Mucosa of descending colon (tissue), 3 donors: ENCODE data around the gene HPN. TPM values are rescaled to one million over a fixed set of nuclear protein-coding genes. Genes with fewer than 3 reads are reported as not detected.

Source experiments
- ATAC-seq: fragments of 200-7000 bp; cut with Tn5 transposase; one replicate; pipeline ENCODE4 v1.9.1; 2020; ENCODE audit warnings: mild to moderate bottlenecking, moderate library complexity
- DNase-seq, 3 donors: peaks; one replicate each; pipeline ENCODE4 v3.0.0-alpha.2; 2020
- H3K36me3 ChIP-seq: fragments of 200-600 bp; one replicate; pipeline ENCODE4 v1.8.0; 2021; ENCODE audit warnings: low read depth, mild to moderate bottlenecking
- H3K4me1 ChIP-seq: fragments of 200-600 bp; one replicate; pipeline ENCODE4 v1.8.0; 2021; ENCODE audit warnings: low read depth, mild to moderate bottlenecking
- H3K4me3 ChIP-seq: fragments of 200-600 bp; one replicate; pipeline ENCODE4 v1.8.0; 2021; ENCODE audit warnings: mild to moderate bottlenecking
- H3K9me3 ChIP-seq: fragments of 200-600 bp; one replicate; pipeline ENCODE4 v1.8.0; 2021; ENCODE audit warnings: mild to moderate bottlenecking
- CTCF ChIP-seq: fragments of 200-600 bp; IDR thresholded peaks from one replicate; pipeline ENCODE4 v1.8.0; 2022; ENCODE audit warnings: antibody characterized with exemption, mild to moderate bottlenecking
- intact Hi-C, 2 donors: fragments of 100-400 bp; cut with DNase I in 1 of 2; cut with micrococcal nuclease in 1 of 2; formaldehyde crosslinking; loops; one replicate each; pipeline versions ENCODE4 v1.11.0 to v1.11.1; 2022; cut with DNase I, micrococcal nuclease
- total RNA-seq, 3 donors: library from RNA; stranded (reverse); fragmentation: NEBNext Ultra II Directional in 2 of 3; extraction: Animal tissue kit (Norgen Biotek cat#: 25700) in 2 of 3; gene quantifications; one replicate each; pipeline versions ENCODE4 v1.2.1 to v1.2.4, GENCODE V29; 2021 to 2023
- donor health status: DM: no; HTN: no; CAD: no; lungs with moderate emphysema.
- donor health status: DM: no; HTN: no; CAD: no.
- donor health status: DM: no; HTN: yes; CAD: no.

HPN gene
- total RNA-seq, 3 donors from 2014 or later: 0.54 to 0.94 TPM; not detected in 1

GRCh38 chr19:35073941-35074340, 32.4 kb downstream of the HPN start:
- ATAC-seq (no peak), DNase-seq (no peak)
- peaks cover 7% of the 10 kb centered on the region for H3K9me3 ChIP-seq
- no peak for TF ChIP-seq CTCF
- no peak overlapping the region for H3K4me3 ChIP-seq
- no peaks in the 10 kb centered on the region for H3K36me3 ChIP-seq
- no peaks in the 10 kb centered on the region for H3K4me1 ChIP-seq
- intact Hi-C loops: no loop called here

- no peaks in the 10 kb centered on the region for H3K4me1 ChIP-seq
- DNase-seq (no peak), ATAC-seq (no peak)
- no peak for TF ChIP-seq CTCF
- peaks cover 7% of the 10 kb centered on the region for H3K9me3 ChIP-seq
- no peak overlapping the region for H3K4me3 ChIP-seq
- intact Hi-C loops: no loop called here
- H3K36me3 ChIP-seq: no peaks in the 10 kb centered on the region
Measured at GRCh38 chr19:35074426-35075201, 33.1 kb downstream of the HPN start.

- intact Hi-C loops: no loop called here
- DNase-seq (no peak), ATAC-seq (no peak)
- Histone ChIP-seq H3K4me3 (no peak overlapping the region), H3K36me3 (no peaks in the 10 kb centered on the region), H3K4me1 (no peaks in the 10 kb centered on the region), H3K9me3 (peaks cover 5% of the 10 kb centered on the region)
- no peak for TF ChIP-seq CTCF
Measured at GRCh38 chr19:35075202-35076025, 33.9 kb downstream of the HPN start.

- intact Hi-C loops: no loop called here
- ATAC-seq (no peak), DNase-seq (no peak)
- TF ChIP-seq CTCF: no peak
- H3K36me3 ChIP-seq: no peaks in the 10 kb centered on the region
- no peak overlapping the region for H3K4me3 ChIP-seq
- H3K4me1 ChIP-seq: no peaks in the 10 kb centered on the region
- no peaks in the 10 kb centered on the region for H3K9me3 ChIP-seq
Measured at GRCh38 chr19:35076026-35076370, 34.5 kb downstream of the HPN start.

GRCh38 chr19:35076657-35077056, 35.1 kb downstream of the HPN start:
- no peak for DNase-seq
- intact Hi-C loops: no loop called here
- no peak for ATAC-seq
- Histone ChIP-seq H3K9me3 (no peaks in the 10 kb centered on the region), H3K4me1 (no peaks in the 10 kb centered on the region), H3K36me3 (no peaks in the 10 kb centered on the region), H3K4me3 (no peak overlapping the region)
- no peak for TF ChIP-seq CTCF
